Gastrocnemius medialis (tissue), 4 donors: ENCODE data around the gene TMC3. TPM values are rescaled to one million over a fixed set of nuclear protein-coding genes. Genes with fewer than 3 reads are reported as not detected.

ENCODE experiments used
- ATAC-seq, 2 donors: fragments of 150-250 bp; one replicate each; pipeline ENCODE4 v1.9.1; 2016
- DNase-seq, 2 donors: peaks; one replicate each; pipeline ENCODE4 v3.0.0-alpha.2; 2019
- H3K27ac ChIP-seq, 4 donors: fragments of 200-600 bp; sonication (generic); 1 replicate in 1 of 4; 2 replicates in 3 of 4; pipeline ENCODE4 v1.5.1; 2016 to 2018; ENCODE audit warnings: mild to moderate bottlenecking in 2 of 4, moderate library complexity in 1 of 4
- H3K27me3 ChIP-seq, 3 donors: fragments of 200-600 bp; sonication (generic) in 2 of 3; 1 replicate in 1 of 3; 2 replicates in 2 of 3; pipeline versions ENCODE4 v1.5.1 to v1.6.0; 2016 to 2019; ENCODE audit warnings: mild to moderate bottlenecking in 1 of 3, moderate library complexity in 1 of 3
- H3K36me3 ChIP-seq, 2 donors: fragments of 200-600 bp; sonication (generic) in 1 of 2; one replicate each; pipeline ENCODE4 v1.5.1; 2017 to 2018
- H3K4me1 ChIP-seq, 2 donors: fragments of 200-600 bp; sonication (generic) in 1 of 2; one replicate each; pipeline ENCODE4 v1.5.1; 2016 to 2017; ENCODE audit warnings: mild to moderate bottlenecking in 2 of 2
- H3K4me3 ChIP-seq, 4 donors: fragments of 200-600 bp; sonication (generic) in 3 of 4; 1 replicate in 1 of 4; 2 replicates in 3 of 4; pipeline ENCODE4 v1.5.1; 2016 to 2019; ENCODE audit warnings: mild to moderate bottlenecking in 2 of 4
- H3K9me3 ChIP-seq, 3 donors: fragments of 200-600 bp; sonication (generic) in 2 of 3; 1 replicate in 1 of 3; 2 replicates in 2 of 3; pipeline ENCODE4 v1.5.1; 2016 to 2019
- POLR2A ChIP-seq, 2 donors: fragments of 450-650 bp; IDR thresholded peaks; one replicate each; pipeline ENCODE4 v1.6.1; 2017; ENCODE audit warnings: antibody characterized with exemption in 2 of 2, mild to moderate bottlenecking in 2 of 2, moderate library complexity in 2 of 2
- in situ Hi-C, 4 donors: fragments of 200-750 bp; cut with MboI; loops; one replicate each; pipeline versions ENCODE4 v1.15.0 to v1.8.0; 2017; ENCODE audit warnings: low sequenced_read_pairs in 4 of 4
- intact Hi-C: fragments of 100-400 bp; cut with DNase I; formaldehyde crosslinking; loops from one replicate; pipeline ENCODE4 v1.15.1; 2023; ENCODE audit warnings: low total_unique reads
- total RNA-seq, 4 donors: library from RNA; depleted of rRNA; stranded (reverse); fragments of >200 nt; gene quantifications; one replicate each; pipeline versions ENCODE4 v1.1.0 to v1.2.3, GENCODE V29; 2016
- TF ChIP-seq, protein P1 (sequence below), 5 experiments: fragments of 450-650 bp in 3 of 5; fragments of 200-600 bp in 2 of 5; sonication (generic) in 2 of 5; IDR thresholded peaks in 4 of 5; conservative IDR thresholded peaks in 1 of 5; 1 replicate in 4 of 5; 2 replicates in 1 of 5; pipeline ENCODE4 v1.5.1; 2016 to 2019; ENCODE audit warnings: antibody characterized with exemption in 5 of 5, mild to moderate bottlenecking in 3 of 5, moderate library complexity in 3 of 5

Gene TMC3
- total RNA-seq, 4 donors from 2014 or later = not detected

DNA sequence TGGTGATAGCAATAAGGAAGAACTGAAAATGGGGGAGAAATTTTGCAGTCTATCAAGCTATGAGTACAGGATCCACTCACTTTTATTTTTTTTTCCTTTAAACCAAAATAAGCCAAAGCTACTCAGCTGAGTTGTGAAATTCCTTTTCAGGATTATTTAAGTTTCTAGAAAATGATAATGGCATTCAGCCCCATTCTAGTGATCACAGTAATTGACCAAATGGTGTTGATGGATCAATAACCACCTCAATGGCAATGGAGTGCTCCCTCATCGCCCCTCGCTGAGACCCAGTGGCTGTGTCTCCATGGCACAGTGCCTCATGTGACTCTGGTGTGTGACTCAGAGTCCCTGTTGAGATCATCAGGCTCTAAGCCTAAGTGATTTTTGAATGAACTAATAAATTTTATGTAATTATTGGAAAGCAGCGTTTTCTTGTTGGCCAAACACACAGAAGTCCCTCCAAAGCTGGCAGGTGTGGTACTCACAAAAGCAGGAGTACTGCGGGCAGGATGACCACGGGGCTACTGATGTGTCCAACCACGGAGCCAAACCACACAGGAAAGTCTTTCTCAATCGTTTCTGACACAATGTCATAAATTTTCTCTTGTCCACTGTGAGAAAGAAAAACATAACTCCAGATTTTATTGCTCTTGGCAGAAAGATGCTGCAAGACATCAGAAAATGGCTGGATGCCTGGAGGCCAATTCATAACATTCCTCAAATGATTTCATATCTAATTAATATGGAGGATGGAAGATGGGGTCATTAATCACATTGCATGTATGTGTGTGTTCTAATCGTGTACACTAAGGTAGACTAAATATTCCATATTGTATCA is 35.6 kb downstream of the TMC3 start:
- peak; percentile 73 to 80 for ATAC-seq
- H3K4me3 ChIP-seq = no peak overlapping the region
- no peaks in the 10 kb centered on the region for H3K36me3 ChIP-seq
- in situ Hi-C loops = loop anchor here in 1 of 4 donors (10.0 kb wide), 1 partner anchor 64 kb away; no protein-coding TSS in a partner anchor
- H3K4me1 ChIP-seq = peaks cover 0 to 6% of the 10 kb centered on the region in 2 donors
- intact Hi-C loops = loop anchor here (5.0 kb wide), 1 partner anchor 61 kb away; no protein-coding TSS in a partner anchor
- no peak for TF ChIP-seq POLR2A (IDR thresholded peaks at IDR 0.05)
- TF ChIP-seq, protein P1, sequence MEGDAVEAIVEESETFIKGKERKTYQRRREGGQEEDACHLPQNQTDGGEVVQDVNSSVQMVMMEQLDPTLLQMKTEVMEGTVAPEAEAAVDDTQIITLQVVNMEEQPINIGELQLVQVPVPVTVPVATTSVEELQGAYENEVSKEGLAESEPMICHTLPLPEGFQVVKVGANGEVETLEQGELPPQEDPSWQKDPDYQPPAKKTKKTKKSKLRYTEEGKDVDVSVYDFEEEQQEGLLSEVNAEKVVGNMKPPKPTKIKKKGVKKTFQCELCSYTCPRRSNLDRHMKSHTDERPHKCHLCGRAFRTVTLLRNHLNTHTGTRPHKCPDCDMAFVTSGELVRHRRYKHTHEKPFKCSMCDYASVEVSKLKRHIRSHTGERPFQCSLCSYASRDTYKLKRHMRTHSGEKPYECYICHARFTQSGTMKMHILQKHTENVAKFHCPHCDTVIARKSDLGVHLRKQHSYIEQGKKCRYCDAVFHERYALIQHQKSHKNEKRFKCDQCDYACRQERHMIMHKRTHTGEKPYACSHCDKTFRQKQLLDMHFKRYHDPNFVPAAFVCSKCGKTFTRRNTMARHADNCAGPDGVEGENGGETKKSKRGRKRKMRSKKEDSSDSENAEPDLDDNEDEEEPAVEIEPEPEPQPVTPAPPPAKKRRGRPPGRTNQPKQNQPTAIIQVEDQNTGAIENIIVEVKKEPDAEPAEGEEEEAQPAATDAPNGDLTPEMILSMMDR (IDR thresholded peaks at IDR 0.05 in 4 of 5, conservative IDR thresholded peaks at IDR 0.05 in 1 of 5) = no peak
- no peaks in the 10 kb centered on the region for H3K27me3 ChIP-seq
- H3K9me3 ChIP-seq = no peaks in the 10 kb centered on the region
- H3K27ac ChIP-seq = peak overlapping the region in 3 of 4 donors; percentile 31 to 47 (median 38)
- peak; percentile 32 to 63 for DNase-seq

DNA sequence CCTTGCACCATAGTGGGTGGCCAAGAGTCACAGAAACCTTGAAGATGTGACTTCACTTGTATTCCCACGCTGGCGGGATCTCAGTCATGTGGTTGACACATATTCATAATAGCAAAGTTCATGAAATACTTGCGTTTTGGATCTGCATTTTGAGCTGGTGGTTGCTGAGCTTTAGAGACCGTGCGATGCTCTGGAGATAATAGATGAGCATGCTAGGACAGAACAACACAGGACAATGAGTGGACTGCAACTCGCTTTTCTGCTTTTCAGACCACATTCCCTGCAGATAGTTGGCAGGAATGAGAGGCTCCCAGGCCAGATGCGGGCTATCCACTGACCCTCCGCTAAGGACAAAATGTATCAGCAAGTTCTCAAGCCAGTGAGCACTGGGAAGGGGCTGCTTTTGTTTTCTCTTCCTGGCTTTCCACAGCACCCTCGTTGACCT is 36.3 kb downstream of the TMC3 start:
- peaks cover 0 to 6% of the 10 kb centered on the region in 2 donors for H3K4me1 ChIP-seq
- ATAC-seq (peak; percentile 13 to 17), DNase-seq (no peak)
- in situ Hi-C loops (loop anchor here in 1 of 4 donors (10.0 kb wide), 1 partner anchor 63 kb away; no protein-coding TSS in a partner anchor), intact Hi-C loops (loop anchor here (5.0 kb wide), 1 partner anchor 60 kb away; no protein-coding TSS in a partner anchor)
- TF ChIP-seq POLR2A (IDR thresholded peaks at IDR 0.05) = no peak
- no peak overlapping the region for H3K4me3 ChIP-seq
- H3K9me3 ChIP-seq = no peaks in the 10 kb centered on the region
- no peaks in the 10 kb centered on the region for H3K27me3 ChIP-seq
- peak overlapping the region in 3 of 4 donors; percentile 31 to 47 (median 38) for H3K27ac ChIP-seq
- no peaks in the 10 kb centered on the region for H3K36me3 ChIP-seq

DNA sequence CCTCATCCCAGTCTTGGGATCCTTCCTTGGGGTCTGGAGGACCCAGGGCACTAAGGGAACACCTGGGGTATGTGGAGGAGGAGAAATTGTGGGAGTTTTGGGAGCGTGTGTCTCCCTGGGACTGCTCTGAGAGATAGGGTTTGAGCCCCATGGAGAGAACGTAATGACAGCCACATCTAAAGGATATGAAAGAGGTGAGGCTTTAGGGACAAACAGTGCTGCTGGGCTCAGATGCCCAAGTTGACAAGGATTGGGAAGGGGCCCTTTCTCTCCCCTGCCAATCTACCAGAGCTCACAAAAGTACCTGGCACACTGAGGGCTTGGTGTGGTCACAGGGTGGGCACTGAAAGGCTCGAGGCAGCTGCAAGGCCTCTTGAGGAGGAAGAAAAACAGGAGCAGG is 36.8 kb downstream of the TMC3 start:
- ATAC-seq = no peak
- no peak overlapping the region for H3K27ac ChIP-seq
- no peak overlapping the region for H3K4me3 ChIP-seq
- TF ChIP-seq, protein P1 (IDR thresholded peaks at IDR 0.05 in 4 of 5, conservative IDR thresholded peaks at IDR 0.05 in 1 of 5) = no peak
- TF ChIP-seq POLR2A (IDR thresholded peaks at IDR 0.05) = no peak
- no peaks in the 10 kb centered on the region for H3K9me3 ChIP-seq
- intact Hi-C loops = loop anchor here (5.0 kb wide), 1 partner anchor 60 kb away; no protein-coding TSS in a partner anchor
- H3K36me3 ChIP-seq = no peaks in the 10 kb centered on the region
- H3K27me3 ChIP-seq = no peaks in the 10 kb centered on the region
- peaks cover 0 to 6% of the 10 kb centered on the region in 2 donors for H3K4me1 ChIP-seq
- in situ Hi-C loops = loop anchor here in 1 of 4 donors (10.0 kb wide), 1 partner anchor 62 kb away; no protein-coding TSS in a partner anchor
- no peak for DNase-seq

DNA sequence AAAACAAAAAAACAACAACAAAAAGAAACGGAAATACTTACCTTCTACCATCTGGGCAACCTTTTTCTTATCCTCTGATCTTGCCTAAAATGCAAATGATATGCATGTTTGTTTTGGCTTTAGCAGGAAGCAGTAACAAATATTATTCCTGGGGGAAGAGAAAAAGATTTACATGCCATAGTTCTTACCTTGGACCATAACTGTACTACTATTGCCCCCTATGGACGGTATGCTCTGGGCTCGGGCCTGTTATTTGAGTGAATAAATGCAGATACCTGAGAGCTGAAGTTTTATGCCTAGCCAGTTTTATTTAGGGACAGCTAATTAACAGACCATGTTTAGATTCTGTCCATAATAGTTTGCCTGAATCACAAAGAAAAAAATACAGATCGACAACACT is 37.4 kb downstream of the TMC3 start:
- Histone ChIP-seq H3K27me3 (no peaks in the 10 kb centered on the region), H3K36me3 (no peaks in the 10 kb centered on the region), H3K4me1 (peaks cover 0 to 6% of the 10 kb centered on the region in 2 donors), H3K9me3 (no peaks in the 10 kb centered on the region), H3K27ac (no peak overlapping the region), H3K4me3 (no peak overlapping the region)
- DNase-seq = no peak
- in situ Hi-C loops = loop anchor here in 1 of 4 donors (10.0 kb wide), 1 partner anchor 62 kb away; no protein-coding TSS in a partner anchor
- no peak for TF ChIP-seq POLR2A (IDR thresholded peaks at IDR 0.05)
- TF ChIP-seq, protein P1 (IDR thresholded peaks at IDR 0.05 in 4 of 5, conservative IDR thresholded peaks at IDR 0.05 in 1 of 5) = no peak
- no peak for ATAC-seq
- intact Hi-C loops = loop anchor here (5.0 kb wide), 1 partner anchor 59 kb away; no protein-coding TSS in a partner anchor

DNA sequence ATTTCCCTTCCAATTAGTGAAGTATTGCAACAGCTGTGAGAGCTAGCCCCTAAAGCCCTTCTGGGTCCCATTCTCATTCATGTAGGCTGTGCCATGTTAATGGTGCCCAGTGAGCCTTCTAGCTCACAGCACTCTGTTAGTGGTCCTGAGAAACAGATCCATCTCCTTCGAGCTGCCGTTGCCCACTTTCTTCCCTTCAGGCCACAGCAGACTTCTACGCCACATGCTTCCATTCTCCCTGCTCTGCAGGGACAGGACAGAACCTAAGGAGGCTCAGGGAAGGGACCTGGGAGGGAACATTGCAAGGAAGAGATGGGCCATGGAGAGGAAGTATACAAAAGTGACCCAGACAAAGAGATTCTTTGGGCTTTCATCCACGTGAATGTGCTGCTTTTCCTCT is 38.4 kb downstream of the TMC3 start:
- H3K9me3 ChIP-seq = no peaks in the 10 kb centered on the region
- in situ Hi-C loops (loop anchor here in 1 of 4 donors (10.0 kb wide), 1 partner anchor 61 kb away; no protein-coding TSS in a partner anchor), intact Hi-C loops (loop anchor here (5.0 kb wide), 1 partner anchor 58 kb away; no protein-coding TSS in a partner anchor)
- TF ChIP-seq, protein P1 (IDR thresholded peaks at IDR 0.05 in 4 of 5, conservative IDR thresholded peaks at IDR 0.05 in 1 of 5) = no peak
- no peak for TF ChIP-seq POLR2A (IDR thresholded peaks at IDR 0.05)
- H3K4me3 ChIP-seq = no peak overlapping the region
- ATAC-seq (no peak), DNase-seq (no peak)
- H3K27ac ChIP-seq = no peak overlapping the region
- H3K36me3 ChIP-seq = no peaks in the 10 kb centered on the region
- peaks cover 0 to 6% of the 10 kb centered on the region in 2 donors for H3K4me1 ChIP-seq
- no peaks in the 10 kb centered on the region for H3K27me3 ChIP-seq
